Fibroblast of lung (primary cell): ENCODE measurements around the gene ATP11A. TPM values are rescaled to one million over a fixed set of nuclear protein-coding genes. Genes with fewer than 3 reads are reported as not detected.

Experiments
- DNase-seq, 2 donors: peaks; one replicate each; pipeline versions ENCODE4 v3.0.0 to v3.0.0-alpha.2; 2010; ENCODE audit warnings: low read depth in 2 of 2
- H2AFZ ChIP-seq: 2 replicates; pipeline ENCODE4 v1.5.1; 2012; ENCODE audit warnings: low read length, control low read depth, inconsistent platforms
- H3K27ac ChIP-seq: 2 replicates; pipeline ENCODE4 v1.5.1; 2011; ENCODE audit warnings: low read length, control low read depth; ENCODE audit not compliant: insufficient read depth
- H3K27me3 ChIP-seq: 2 replicates; pipeline ENCODE4 v1.5.1; 2011; ENCODE audit warnings: mild to moderate bottlenecking, low read length; ENCODE audit not compliant: control insufficient read depth, insufficient read depth
- H3K36me3 ChIP-seq: 2 replicates; pipeline ENCODE4 v1.5.1; 2011; ENCODE audit warnings: low read length; ENCODE audit not compliant: control insufficient read depth, insufficient read depth
- H3K4me1 ChIP-seq: 2 replicates; pipeline ENCODE4 v1.5.1; 2011; ENCODE audit warnings: low read length; ENCODE audit not compliant: control insufficient read depth, insufficient read depth; ENCODE audit errors: extremely low read depth
- H3K4me2 ChIP-seq: 2 replicates; pipeline ENCODE4 v1.5.1; 2011; ENCODE audit warnings: low read length, control low read depth; ENCODE audit not compliant: insufficient read depth; ENCODE audit errors: extremely low read depth
- H3K4me3 ChIP-seq, 4 experiments: fragments of 200-600 bp in 1 of 4; sonication (generic) in 1 of 4; replicated peaks in 1 of 4; 2 replicates each; pipeline ENCODE4 v1.5.1; 2011 to 2016; ENCODE audit warnings: low read length in 4 of 4, low read depth in 3 of 4, mild to moderate bottlenecking in 3 of 4, control low read depth in 2 of 4, inconsistent platforms in 1 of 4, mixed read lengths in 1 of 4; ENCODE audit not compliant: insufficient read depth in 1 of 4; ENCODE audit errors: control extremely low read depth in 1 of 4
- H3K79me2 ChIP-seq: 2 replicates; pipeline ENCODE4 v1.5.1; 2012; ENCODE audit warnings: mild to moderate bottlenecking, low read length, inconsistent platforms; ENCODE audit not compliant: control insufficient read depth, insufficient read depth
- H3K9ac ChIP-seq: 2 replicates; pipeline ENCODE4 v1.5.1; 2011; ENCODE audit warnings: mild to moderate bottlenecking, low read length, control low read depth; ENCODE audit not compliant: insufficient read depth
- H3K9me3 ChIP-seq: 2 replicates; pipeline ENCODE4 v1.5.1; 2012; ENCODE audit warnings: low read depth, low read length; ENCODE audit not compliant: control insufficient read depth, insufficient read depth
- H4K20me1 ChIP-seq: 2 replicates; pipeline ENCODE4 v1.5.1; 2011; ENCODE audit warnings: low read length; ENCODE audit not compliant: control insufficient read depth, insufficient read depth; ENCODE audit errors: extremely low read depth
- EZH2 ChIP-seq: IDR thresholded peaks from 2 replicates; pipeline ENCODE4 v1.5.1; 2012; ENCODE audit warnings: low read length, control low read depth, mild to moderate bottlenecking; ENCODE audit errors: missing control alignments
- polyA plus RNA-seq, 2 donors: library from polyadenylated mRNA; depleted of rRNA in 1 of 2; stranded (reverse) in 1 of 2; unstranded in 1 of 2; fragments of >200 nt; gene quantifications; 2 replicates each; pipeline ENCODE4 v1.2.1, GENCODE V29; 2011 to 2012; ENCODE audit warnings: missing spikeins in 1 of 2
- total RNA-seq: library from RNA; depleted of rRNA; stranded (reverse); fragments of >200 nt; gene quantifications from 2 replicates; pipeline ENCODE4 v1.2.1, GENCODE V29; 2014
- TF ChIP-seq, protein P1 (sequence below), 2 donors: IDR thresholded peaks in 1 of 2; conservative IDR thresholded peaks in 1 of 2; 1 replicate in 1 of 2; 2 replicates in 1 of 2; pipeline ENCODE4 v1.5.1; 2011 to 2012; ENCODE audit warnings: low read length in 2 of 2, control low read depth in 1 of 2, inconsistent platforms in 1 of 2, low read depth in 1 of 2, mild to moderate bottlenecking in 1 of 2

The ATP11A gene
- total and polyA plus RNA-seq, 2 donors (not counting 1 experiment from before 2014, with no cell fraction given): 2.3 to 7.8 TPM

DNA sequence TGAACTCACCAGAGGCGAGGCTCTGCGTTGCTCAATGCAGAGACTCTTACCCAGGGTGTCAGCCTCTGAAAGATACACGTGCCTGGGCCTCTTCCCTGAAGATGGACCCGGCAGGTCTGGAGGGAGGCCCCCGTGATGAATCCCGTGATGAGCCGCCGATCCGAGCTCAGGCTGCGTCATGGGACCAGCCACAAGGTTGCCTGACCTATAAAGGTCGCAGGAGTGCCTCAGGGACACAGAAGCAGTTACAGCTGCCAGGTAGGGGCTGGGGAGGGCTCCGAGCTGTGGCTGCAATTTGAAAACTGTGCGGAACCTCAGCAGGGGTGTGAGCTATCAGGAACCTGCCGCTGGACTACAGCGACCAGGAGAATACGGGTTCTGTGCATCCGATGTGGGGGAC, 10.5 kb upstream of the ATP11A start:
- TF ChIP-seq, protein P1, sequence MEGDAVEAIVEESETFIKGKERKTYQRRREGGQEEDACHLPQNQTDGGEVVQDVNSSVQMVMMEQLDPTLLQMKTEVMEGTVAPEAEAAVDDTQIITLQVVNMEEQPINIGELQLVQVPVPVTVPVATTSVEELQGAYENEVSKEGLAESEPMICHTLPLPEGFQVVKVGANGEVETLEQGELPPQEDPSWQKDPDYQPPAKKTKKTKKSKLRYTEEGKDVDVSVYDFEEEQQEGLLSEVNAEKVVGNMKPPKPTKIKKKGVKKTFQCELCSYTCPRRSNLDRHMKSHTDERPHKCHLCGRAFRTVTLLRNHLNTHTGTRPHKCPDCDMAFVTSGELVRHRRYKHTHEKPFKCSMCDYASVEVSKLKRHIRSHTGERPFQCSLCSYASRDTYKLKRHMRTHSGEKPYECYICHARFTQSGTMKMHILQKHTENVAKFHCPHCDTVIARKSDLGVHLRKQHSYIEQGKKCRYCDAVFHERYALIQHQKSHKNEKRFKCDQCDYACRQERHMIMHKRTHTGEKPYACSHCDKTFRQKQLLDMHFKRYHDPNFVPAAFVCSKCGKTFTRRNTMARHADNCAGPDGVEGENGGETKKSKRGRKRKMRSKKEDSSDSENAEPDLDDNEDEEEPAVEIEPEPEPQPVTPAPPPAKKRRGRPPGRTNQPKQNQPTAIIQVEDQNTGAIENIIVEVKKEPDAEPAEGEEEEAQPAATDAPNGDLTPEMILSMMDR (conservative IDR thresholded peaks at IDR 0.05 in 1 of 2, IDR thresholded peaks at IDR 0.05 in 1 of 2; ENCODE audit: low read depth in 1 of 2, low read length in 2 of 2): no peak
- TF ChIP-seq EZH2: no peak
- no peak for DNase-seq
- Histone ChIP-seq H4K20me1 (no peaks in the 10 kb centered on the region), H3K79me2 (no peaks in the 10 kb centered on the region), H3K4me3 (no peak overlapping the region), H3K9me3 (no peaks in the 10 kb centered on the region), H2AFZ (no peak overlapping the region), H3K27ac (no peak overlapping the region), H3K4me2 (no peak overlapping the region), H3K4me1 (no peaks in the 10 kb centered on the region), H3K9ac (no peak overlapping the region), H3K27me3 (no peaks in the 10 kb centered on the region), H3K36me3 (no peaks in the 10 kb centered on the region)

DNA sequence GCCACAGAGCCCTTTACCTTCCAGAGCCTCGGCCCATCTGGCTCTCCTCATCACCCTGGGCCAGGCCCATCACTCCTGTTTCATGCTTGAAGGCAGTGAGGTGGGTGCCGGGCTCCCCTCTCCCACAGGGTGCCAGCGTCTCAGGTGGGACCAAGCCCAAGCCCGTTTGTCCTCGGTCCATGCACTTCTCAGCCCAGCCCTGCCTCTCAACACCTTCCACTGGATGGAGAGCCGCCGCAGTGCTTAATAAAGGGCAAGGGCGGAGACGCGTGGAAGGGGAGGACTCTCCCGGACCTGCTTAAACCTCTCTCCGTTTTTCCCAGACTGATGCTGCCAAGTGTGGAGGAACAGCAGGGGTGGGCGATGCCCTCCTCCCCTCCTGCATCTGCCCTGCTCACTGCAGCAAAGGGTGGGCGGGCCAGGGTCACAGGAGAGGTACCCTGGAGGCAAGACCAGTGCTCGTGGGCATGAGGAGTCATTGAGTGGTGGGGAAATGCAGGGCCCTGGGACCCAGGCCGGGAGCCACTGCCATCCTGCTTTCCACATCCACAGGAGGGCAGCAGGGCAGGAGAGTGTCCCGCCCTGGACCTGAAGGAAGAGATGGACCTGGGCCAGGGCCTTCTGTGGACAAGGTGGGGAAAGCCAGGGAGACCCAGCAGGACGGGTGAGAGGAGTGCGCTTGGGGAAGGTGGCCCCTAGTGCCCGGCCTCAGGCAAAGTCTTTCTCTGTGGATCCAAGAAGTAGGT, 9.7 kb upstream of the ATP11A start:
- Histone ChIP-seq H3K36me3 (no peaks in the 10 kb centered on the region), H2AFZ (no peak overlapping the region), H4K20me1 (no peaks in the 10 kb centered on the region), H3K9me3 (no peaks in the 10 kb centered on the region), H3K4me3 (no peak overlapping the region), H3K4me2 (no peak overlapping the region), H3K27me3 (no peaks in the 10 kb centered on the region), H3K9ac (no peak overlapping the region), H3K79me2 (no peaks in the 10 kb centered on the region), H3K27ac (no peak overlapping the region), H3K4me1 (no peaks in the 10 kb centered on the region)
- no peak for TF ChIP-seq EZH2
- TF ChIP-seq, protein P1 (conservative IDR thresholded peaks at IDR 0.05 in 1 of 2, IDR thresholded peaks at IDR 0.05 in 1 of 2; ENCODE audit: low read depth in 1 of 2, low read length in 2 of 2): no peak
- no peak for DNase-seq

DNA sequence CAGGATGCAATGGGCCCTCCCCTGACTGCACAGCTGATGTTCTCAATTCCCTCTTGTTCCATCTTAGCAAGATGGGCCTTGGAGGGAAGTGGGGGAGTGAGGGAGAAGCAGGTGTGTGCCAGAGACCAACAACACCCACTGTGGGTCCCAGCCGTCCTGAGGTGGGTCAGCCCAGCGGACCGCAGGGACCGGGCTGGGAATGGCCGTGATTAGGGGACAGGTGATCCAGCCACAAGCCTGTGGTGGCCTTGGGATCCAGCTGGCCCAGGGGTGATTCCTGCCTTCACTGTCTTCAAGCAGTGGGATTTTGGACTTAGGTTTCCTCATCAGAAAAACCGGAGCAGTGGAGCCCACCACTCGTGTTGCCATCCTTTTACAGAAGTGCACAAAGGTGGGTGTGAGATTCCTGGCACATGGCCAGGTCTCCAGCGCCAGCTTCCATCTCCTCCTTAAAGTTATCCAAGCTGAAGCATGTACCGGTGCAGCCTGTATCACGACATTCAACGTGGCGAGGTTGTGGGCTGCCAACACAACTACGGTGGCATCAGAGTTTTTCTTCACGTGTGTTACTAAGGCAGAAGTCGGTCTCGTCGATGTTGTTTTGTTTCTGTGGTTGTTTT, 9.0 kb upstream of the ATP11A start:
- H3K9me3 ChIP-seq: no peaks in the 10 kb centered on the region
- no peak for DNase-seq
- no peak overlapping the region for H2AFZ ChIP-seq
- H3K27me3 ChIP-seq: no peaks in the 10 kb centered on the region
- H4K20me1 ChIP-seq: no peaks in the 10 kb centered on the region
- no peak overlapping the region for H3K9ac ChIP-seq
- H3K79me2 ChIP-seq: no peaks in the 10 kb centered on the region
- TF ChIP-seq, protein P1 (conservative IDR thresholded peaks at IDR 0.05 in 1 of 2, IDR thresholded peaks at IDR 0.05 in 1 of 2; ENCODE audit: low read depth in 1 of 2, low read length in 2 of 2): no peak
- TF ChIP-seq EZH2: no peak
- H3K4me2 ChIP-seq: no peak overlapping the region
- no peaks in the 10 kb centered on the region for H3K4me1 ChIP-seq
- no peak overlapping the region for H3K4me3 ChIP-seq
- no peaks in the 10 kb centered on the region for H3K36me3 ChIP-seq
- H3K27ac ChIP-seq: no peak overlapping the region
